HS-27A (cell line): Measurements from ENCODE around the gene FER.
"Not testable (repeated sequence)": the region's sequence is repeated elsewhere in the genome, so short reads cannot be mapped to it uniquely, and the experiment has no call there.

Experiments used
- DNase-seq: peaks from one replicate; pipeline ENCODE4 v3.0.0-alpha.2; 2012; ENCODE audit warnings: low read depth, missing footprints

FER gene

DNA sequence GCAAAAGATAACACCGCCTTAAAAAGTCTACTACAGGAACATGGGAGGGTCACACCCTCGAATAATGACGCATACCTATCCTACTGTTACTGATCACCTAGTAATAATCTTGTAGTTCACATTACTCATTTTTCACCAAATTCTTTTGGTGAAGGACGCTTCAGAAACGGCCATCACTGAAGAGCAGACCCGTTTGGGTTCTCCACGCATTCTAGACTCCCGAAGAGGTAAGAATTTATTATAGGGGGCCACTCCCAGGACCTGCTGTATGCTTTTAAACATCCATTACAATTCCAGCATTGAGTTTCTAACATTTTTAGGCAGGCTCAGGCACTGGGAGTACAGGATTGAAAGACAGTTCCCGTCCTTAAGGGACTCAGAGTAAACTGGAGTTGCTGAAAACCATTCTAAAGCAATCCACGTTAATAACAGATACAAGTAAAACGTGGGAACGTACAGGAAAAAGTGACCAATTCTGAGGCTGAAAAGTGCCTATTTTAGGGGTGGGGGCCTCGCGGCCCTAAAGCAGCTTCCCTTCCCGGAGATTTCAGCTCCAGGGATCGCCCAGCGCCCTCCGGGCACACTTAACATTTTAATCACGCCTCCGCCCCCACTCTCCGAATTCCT, at the start of gene FER:
TSS of gene FER (plus strand) at position 124 of the 627 bp plus-strand sequence. CDS start 50,286 bp downstream, outside the sequence.
- no peak for DNase-seq

DNA sequence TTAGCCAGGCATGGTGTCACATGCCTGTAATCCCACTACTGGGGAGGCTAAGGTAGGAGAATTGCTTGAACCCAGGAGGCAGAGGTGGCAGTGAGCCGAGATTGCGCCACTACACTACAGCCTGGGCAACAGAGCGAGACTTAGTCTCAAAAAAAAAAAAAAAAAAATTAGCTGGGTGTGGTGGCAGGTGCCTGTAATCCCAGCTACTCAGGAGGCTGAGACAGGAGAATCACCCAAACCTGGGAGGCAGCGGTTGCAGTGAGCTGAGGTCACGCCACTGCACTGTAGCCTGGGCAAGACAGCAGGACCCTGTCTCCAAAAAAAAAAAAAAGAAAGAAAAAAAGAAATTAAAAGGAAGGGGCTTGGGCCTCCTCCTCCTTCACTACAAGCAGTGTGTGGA, 47.3 kb upstream of the FER start:
- DNase-seq: not testable (repeated sequence)

DNA sequence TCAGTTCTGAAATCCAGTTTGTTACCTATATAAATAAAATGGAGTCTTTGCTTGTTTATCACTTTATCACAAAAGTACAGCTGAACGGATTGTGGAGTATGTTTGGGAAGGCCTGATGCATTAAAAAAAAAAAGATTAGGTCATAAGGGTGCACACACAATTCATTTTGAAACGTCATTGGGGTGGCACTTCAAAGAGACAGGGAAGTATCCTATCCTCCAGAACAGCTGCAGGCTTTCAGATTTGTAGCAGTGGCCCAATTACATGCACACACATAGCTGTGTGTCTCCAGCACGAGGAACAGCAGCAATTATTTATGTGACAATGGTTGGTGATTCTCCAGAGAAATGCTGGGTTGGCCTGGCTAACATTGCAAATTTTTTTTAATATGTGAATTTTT, 46.8 kb upstream of the FER start:
- DNase-seq: no peak

DNA sequence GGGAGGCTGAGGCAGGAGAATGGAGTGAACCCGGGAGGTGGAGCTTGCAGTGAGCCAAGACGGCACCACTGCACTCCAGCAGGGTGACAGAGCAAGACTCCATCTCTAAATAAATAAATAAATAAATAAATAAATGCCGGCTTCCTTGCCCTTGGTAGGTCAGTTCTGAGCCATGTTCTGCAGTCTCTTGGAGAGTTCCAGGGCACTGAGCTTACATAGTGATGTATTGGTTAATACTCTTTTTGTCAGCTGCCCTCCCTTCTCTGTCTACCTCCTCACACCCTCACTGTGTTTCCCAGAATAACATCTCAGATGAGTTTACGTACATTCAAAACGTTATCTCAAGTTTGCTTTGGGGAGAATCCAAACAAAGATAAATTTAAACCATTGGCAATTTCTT, 45.2 kb upstream of the FER start:
- DNase-seq: no peak

DNA sequence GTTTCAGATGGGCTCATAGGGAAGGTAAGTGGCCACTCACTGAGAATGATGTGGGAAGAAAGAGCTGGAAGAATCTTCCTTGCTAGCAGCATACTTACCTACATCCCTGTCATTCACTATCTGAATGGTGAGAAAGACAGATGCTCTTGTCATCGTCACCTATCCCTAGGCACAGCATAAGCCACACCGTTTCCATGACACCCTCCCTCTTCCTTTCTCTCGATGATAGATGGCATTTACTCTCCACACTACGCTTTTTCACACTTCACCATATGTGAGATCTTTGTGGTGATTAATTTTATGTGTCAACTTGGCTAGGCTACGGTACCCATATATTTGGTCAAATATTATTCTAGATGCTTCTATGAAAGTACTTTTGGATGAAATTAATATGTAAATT, 44.4 kb upstream of the FER start:
- no peak for DNase-seq

DNA sequence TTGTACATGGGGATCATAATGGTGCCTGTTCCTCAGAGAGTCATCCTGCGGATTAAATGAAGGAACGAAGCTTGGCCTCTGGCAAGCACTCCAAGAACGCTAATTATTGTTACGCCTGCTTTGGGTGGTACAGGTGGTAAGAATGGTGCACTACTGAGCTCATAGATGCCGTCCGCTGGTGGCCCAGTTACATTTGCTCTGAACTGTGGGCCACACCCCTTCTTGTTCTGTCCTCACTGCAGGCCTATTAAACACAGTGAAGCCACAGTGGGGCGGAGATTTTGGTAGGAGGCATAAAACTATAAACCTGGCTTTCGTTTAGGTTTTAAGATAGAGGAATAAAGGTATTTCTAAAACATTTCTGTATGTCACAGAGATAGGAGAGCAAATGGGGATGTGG, 40.6 kb upstream of the FER start:
- DNase-seq: no peak

DNA sequence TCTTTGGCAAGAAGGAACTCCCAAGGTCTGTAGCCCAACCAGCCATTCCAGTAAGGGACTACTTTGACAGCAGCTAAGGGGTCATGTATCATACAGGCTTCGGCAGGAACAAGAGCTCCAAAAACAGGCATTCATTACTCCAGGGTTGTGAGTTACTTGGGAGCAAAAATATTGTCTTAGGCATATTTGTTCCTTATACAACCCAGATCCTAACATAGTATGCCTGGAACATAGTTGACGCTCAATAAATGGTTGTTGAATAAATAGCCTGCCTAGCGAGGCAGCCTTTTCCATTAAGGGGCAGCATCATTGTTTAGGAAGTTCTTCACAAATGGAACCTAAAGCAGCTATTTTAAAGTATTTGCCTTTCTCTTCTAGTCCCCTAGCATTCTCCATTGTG, 35.8 kb upstream of the FER start:
- no peak for DNase-seq

DNA sequence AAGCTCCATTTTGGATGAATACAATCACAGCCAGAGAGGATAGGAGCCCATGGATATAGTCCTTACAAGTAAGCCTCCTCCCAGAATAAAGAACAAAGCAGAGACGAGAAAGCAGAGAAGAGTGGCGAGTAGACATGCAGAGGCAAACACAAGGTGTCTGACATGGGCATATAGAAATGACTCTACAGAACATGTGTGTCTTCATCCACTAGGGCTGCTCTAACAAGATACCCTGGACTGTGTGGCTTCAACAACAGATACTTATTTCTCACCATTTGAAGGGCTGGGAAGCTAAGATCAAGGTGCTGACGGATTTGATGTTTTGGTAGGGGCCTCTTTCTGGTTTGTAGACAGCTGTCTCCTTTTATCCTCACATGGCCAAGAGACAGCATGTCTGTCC, 32.3 kb upstream of the FER start:
- DNase-seq: no peak

DNA sequence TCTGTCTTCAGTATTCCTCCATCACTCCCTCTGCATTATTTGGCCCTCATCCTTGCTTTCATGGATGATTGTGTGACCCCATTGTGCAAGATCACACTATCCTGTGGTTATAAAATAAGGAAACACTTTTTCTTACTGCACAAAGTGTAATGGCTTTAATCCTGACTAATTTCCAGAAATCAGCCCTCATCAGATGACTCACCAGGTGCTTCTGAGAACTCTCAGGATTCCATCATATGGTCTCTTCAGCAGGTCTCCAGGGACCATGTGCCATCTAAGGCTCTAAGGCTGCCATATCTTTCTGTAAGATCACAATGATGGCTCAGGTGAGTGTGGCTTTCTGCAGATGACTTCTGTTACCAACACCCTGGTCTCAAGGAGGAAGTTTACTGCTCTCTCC, 27.3 kb upstream of the FER start:
- no peak for DNase-seq

DNA sequence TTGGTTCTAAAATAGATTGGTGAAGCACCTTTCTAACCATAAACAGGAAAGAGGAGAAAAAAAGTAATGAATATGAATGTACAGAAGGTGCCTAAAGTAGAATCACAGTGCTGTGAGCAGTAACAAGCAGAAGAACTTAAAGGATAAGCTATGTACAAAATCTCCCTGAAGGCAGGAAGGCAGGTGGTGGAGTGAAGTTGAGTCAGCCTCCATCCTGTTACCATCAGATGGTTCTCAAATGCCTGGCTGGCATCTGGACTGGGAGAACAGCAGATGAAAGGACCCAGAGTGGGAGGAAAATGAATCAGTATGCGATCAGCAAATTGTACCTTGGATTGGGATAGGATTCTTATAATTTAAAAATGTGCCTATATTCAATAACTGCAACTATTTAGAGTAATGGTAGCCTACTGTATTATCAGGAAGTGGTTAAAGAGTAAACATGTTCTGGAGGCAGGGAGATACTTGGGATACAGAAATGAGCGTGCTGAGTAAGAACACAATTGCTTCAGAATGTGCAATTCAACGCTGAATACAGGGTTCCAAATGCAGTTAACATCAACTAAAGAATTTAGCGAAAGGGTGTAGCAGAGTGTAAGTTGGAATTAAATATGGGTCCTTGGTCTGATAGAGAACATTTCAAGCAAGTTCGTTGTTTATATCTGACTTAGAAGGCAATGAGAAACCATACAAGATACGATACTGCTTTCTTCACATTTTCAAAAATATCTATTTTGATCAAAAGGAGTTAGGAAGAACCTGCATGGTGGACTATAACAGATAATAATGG, 21.1 kb upstream of the FER start:
- DNase-seq: no peak

DNA sequence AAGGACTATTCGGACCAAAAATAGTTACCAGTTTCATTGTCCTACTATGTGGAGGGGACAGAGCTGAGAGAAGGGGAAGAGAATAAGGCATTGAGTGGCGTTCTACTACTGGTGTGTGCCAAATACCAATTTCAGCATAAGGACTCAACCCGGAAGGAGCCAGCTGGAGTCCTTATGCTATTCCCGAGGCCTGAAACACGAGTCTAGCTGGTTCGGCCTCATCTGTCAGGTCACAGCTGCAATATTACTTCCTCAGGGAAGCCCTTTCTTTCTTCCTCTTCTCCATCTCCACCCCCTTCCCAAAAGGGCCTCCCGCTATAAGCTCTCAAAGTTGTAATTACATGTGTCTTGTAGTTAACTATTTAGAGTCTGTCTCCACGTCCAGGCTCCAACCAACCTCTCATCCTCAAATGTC, 20.5 kb upstream of the FER start:
- DNase-seq: no peak

DNA sequence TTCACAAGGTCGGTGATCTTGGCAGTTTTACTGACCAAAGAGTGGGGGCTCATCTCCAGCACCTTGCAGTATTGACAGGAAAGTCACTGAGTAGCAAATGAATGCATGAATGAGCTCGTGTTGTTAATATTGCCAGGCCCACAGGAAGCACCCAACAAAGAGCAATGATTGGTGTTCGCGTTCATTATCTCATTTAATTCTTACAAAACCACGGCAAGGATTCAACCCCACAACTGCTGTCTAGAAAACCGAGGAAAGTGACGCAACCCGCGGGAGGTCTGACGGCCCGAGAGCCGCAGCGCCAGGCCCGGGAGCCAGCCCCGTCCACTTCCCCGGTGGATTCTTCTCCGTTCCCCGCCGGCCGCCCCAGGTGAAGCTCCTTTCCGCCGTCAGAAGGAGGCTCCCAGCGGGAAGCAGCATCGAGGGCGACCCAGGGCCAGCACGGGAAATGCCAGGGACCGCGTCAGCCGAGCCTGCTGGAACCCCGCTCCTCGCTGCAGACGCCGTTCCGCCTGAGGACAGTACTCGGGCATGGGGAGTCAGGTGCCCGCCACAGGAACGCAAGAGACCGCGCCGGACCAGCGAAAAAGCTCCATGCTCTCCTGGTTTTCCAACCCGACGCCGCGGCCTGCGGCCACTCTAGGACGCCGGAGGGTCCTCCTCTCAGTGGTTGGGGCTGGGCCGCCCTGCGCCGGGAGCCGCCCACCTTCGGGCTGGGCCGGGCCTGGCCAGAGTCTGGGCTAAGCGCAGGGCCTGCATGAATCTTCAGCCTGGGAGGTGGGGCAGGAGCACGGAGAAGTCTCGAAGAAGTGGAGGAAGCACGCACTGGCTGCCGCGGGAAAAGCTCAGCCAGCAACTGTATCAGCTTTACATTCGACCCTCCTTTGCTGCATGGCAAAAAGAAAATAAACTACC, 19.8 kb upstream of the FER start:
- DNase-seq: peak; percentile 55

DNA sequence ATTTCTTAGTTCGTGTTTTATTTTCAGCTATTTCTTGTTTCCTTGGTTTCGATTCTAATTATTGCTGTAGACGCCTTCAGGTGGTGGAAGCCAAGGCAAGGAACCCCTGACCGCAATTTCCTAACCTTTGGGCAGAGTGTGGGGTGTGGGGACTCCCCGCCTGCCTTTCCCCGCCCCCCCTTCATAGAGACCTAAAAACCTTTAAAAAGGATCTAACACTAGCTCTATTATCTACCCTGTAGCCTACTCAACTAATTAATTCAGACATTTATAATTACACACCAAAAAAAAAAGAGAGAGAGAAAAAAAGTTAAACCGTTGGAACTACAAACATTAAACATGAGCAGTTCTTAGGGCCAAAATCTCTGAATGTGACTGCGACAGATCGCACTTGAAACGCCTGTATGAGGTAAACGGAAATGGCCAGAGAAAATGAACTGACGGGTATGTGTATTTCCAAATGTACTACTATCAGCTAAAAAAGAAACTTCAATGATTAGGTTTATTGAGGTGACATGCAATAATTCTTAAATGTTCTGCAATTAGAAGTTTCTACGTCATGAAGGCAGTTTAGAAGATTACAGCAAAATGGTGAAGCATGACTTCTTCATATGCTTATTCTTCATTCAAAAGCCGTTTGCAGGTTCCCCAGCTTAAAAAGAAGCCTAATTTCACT, 19.0 kb upstream of the FER start:
- DNase-seq: no peak

DNA sequence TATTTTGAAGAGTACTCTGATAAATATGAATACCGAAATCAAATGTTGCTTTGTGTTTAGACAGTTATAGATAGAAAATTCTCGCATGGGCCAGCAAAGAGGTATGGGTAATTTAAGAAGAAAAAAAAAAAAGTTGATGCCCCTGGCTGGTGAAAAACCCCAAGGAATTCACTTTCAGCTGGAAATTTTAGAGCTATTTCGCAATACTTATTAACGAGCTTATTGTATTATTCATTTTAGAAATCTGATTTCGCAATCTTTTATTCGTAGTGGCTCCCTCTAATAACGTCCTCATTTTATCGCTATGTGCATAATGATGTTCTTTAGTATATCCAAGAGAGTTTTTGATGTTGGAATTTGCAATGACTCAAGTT, 18.5 kb upstream of the FER start:
- DNase-seq: no peak

DNA sequence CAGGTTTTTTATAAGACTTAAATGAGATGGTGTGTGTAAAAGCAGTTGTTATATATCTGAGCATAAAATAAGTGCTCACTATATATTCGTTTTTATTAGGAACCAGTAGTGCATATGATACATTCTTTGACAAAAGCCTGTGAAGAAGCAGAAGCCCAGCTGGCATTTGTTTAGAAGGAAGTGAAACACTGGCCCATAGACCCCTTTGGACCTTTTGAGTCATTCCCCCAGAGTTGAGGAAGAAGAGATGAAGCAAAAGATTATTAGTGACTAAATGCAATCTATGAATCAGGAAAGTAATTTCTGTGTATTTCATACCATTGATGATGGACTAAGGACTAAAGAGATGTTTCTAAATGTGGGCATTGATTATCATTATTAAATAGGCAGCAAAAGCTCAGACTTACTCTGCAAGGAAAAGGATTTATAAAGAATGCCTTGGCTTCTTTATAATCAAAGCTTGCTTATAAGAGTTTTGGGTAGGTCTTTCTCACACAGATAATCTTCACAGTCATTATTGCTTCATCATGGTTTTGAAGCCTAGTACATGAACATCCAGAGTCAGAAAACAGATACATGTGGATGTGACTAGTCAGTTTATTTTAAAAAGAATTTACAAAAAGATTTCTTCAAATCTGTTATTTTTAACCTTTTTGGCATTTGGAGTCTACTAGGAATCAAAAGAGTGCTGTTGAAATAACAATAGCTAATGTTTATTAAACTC, 16.9 kb upstream of the FER start:
- no peak for DNase-seq

DNA sequence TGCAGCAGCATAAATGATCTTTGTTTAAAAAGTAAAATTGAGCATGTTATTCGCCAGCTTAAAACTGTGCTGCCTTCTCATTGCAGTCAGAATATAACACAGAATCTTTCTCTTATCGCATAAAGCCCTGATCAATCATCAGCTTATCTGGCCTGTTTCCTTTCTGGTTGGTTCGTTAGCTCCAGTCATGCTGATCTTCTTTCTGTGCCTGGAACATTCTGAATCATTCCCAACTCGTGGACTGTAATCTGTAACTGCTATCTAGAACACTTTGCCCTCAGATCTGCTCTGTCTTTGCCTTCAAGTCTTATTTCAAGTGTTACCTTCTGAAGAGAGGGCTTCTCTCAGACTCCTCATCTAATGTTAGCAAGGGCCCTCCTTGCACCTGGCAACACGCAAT, 11.9 kb upstream of the FER start:
- DNase-seq: no peak

DNA sequence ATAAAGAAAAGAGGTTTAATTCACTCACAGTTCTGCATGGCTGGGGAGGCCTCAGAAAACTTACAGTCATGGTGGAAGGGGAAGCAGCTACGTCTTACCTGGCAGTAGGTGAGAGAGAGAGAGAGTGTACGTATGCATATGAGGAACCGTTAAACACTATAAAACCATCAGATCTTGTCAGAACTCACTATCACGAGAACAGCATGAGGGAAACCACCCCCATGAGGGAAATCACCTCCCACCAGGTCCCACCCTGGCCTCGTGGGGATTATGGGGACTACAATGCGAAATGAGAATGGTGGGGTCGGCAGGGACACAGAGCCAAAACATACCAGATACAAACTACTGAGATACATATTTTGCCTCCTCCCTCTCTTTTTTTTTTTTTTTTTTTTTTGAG, 10.8 kb upstream of the FER start:
- no peak for DNase-seq

DNA sequence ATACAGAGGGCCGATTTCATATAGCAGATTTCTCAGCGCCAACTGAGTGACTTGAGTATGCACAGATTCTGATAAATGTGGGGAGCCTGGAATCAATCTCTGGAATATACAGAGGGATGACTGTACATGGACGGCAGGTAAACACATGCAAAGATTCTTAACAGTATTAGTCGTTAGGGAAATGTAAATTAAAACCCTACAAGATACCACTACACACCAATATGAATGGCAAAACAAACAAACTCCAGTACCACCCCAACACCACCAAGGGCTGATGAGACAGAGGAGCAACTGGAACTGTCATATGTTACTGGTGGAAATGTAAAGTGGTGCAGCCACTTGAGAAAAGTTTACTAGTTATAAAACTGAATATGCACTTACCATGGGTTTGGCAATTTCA, 8.3 kb upstream of the FER start:
- no peak for DNase-seq

DNA sequence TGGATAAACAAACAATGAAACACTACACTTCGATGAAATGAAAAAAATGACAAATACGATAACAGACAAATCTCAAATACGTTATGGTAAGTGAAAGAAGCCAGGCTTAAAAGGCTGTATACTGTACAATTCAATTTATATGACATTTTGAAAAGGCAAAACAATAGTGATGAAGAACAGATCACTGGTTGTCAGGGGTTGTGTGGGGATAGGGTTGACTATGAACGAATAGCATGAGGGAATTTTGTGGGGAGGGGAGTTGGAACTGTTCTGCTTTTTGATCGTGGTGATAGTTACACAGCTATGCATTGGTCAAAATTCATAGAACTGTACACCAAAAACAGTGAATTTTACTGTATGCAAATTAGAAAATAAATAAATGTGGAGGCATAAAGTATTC, 7.8 kb upstream of the FER start:
- no peak for DNase-seq

DNA sequence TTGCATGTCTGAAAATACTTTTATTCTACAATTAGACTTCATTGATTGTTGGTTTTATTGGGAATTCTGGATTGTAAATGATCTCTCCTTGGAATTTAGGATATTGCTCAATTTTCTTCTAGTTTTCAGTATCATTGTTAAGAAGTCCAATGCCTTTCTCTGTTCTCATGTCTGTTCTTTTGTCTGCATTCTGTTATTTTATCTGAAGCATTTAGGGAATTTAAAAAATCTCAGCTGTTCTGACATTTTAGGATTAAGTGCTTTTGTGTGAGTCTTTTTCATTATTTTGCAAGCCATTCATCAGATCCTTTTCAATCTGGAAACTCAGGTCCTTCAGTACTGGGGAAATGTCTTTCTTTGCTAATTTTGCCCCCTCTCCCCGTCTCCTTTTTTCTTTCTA, 4.4 kb upstream of the FER start:
- DNase-seq: no peak

DNA sequence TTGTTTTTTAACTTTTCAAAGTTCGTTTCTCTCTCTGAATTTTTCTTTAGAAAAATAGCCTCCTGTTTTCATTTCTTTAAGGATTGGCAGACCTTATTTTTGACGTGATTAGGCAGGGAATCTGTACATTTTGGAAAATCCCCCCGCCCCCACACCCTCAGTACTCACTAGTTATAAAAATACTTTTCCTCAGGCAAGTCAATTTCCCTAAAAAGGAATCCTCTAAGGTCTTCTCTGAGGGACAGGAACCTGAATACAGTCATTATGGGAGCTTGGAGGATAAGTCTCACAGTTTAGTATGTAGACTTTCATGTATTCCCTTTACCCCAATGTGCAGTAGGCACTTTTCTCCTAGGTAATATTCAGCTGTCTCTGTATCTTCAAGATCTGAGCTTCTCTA, 3.9 kb upstream of the FER start:
- DNase-seq: no peak
